Urothelium cell line (cell line): ENCODE data around the gene SRD5A2.
"Not testable (repeated sequence)": the region's sequence is repeated elsewhere in the genome, so short reads cannot be mapped to it uniquely, and the experiment has no call there.

Source experiments
- DNase-seq: peaks from one replicate; pipeline ENCODE4 v3.0.0; 2011; ENCODE audit warnings: low spot score, mixed read lengths
- FAIRE-seq: peaks from 2 replicates; lab custom pipeline; 2011; peaks lifted over from hg19 to GRCh38; lab: Jason Lieb, UNC

Gene SRD5A2

GRCh38 chr2:31535768-31536167 is 45.0 kb downstream of the SRD5A2 start:
- FAIRE-seq (no peak), DNase-seq (no peak)

- no peak for FAIRE-seq
Observed at GRCh38 chr2:31534636-31535035, 46.1 kb downstream of the SRD5A2 start.

GRCh38 chr2:31533036-31533435 is 47.7 kb downstream of the SRD5A2 start:
- DNase-seq (no peak), FAIRE-seq (no peak)

More at GRCh38 chr2:31534636-31535035, 46.1 kb downstream of the SRD5A2 start:
- no peak for DNase-seq

- FAIRE-seq (no peak), DNase-seq (no peak)
Observed at GRCh38 chr2:31531101-31531500, 49.6 kb downstream of the SRD5A2 start.

GRCh38 chr2:31529256-31529655 is 51.5 kb downstream of the SRD5A2 start:
- DNase-seq, result no peak
- no peak for FAIRE-seq

GRCh38 chr2:31528823-31529222 is 51.9 kb downstream of the SRD5A2 start:
- FAIRE-seq (no peak), DNase-seq (no peak)

- no peak for DNase-seq
Observed at GRCh38 chr2:31526946-31527732, 53.6 kb downstream of the SRD5A2 start.

GRCh38 chr2:31525876-31526275 is 54.9 kb downstream of the SRD5A2 start:
- DNase-seq (no peak), FAIRE-seq (no peak)

More at GRCh38 chr2:31526946-31527732, 53.6 kb downstream of the SRD5A2 start:
- no peak for FAIRE-seq

- DNase-seq (no peak), FAIRE-seq (no peak)
Observed at GRCh38 chr2:31524592-31524991, 56.1 kb downstream of the SRD5A2 start.

GRCh38 chr2:31523871-31524492 is 56.8 kb downstream of the SRD5A2 start:
- peak; percentile 60 for DNase-seq
- FAIRE-seq, result peak; percentile 85

GRCh38 chr2:31522786-31523185 is 58.0 kb downstream of the SRD5A2 start:
- DNase-seq (no peak), FAIRE-seq (no peak)

- FAIRE-seq, result no peak
- no peak for DNase-seq
Observed at GRCh38 chr2:31517442-31518203, 63.1 kb downstream of the SRD5A2 start.

GRCh38 chr2:31515586-31515985 is 65.2 kb downstream of the SRD5A2 start:
- DNase-seq, result no peak
- FAIRE-seq, result no peak

- FAIRE-seq (no peak), DNase-seq (no peak)
Observed at GRCh38 chr2:31513553-31513952, 67.2 kb downstream of the SRD5A2 start.

- DNase-seq (no peak), FAIRE-seq (no peak)
Observed at GRCh38 chr2:31511376-31511775, 69.4 kb downstream of the SRD5A2 start.

GRCh38 chr2:31505111-31505510 is 75.6 kb downstream of the SRD5A2 start:
- FAIRE-seq, result no peak
- DNase-seq, result no peak

- FAIRE-seq, result no peak
- DNase-seq, result no peak
Observed at GRCh38 chr2:31504311-31504710, 76.4 kb downstream of the SRD5A2 start.

GRCh38 chr2:31496451-31496874 is 84.3 kb downstream of the SRD5A2 start:
- peak; percentile 17 for FAIRE-seq
- DNase-seq, result not testable (repeated sequence)

- DNase-seq, FAIRE-seq: not testable (repeated sequence)
Observed at GRCh38 chr2:31489339-31489738, 91.4 kb downstream of the SRD5A2 start.

GRCh38 chr2:31483246-31483645 is 97.5 kb downstream of the SRD5A2 start:
- FAIRE-seq (no peak), DNase-seq (no peak)

- DNase-seq, result no peak
- FAIRE-seq, result no peak
Observed at GRCh38 chr2:31476511-31477180, 104.1 kb downstream of the SRD5A2 start.
